Measurements from ENCODE around the gene PSORS1C1.

The PSORS1C1 gene

GRCh38 chr6:31171931-31172905 lies 57.6 kb downstream of the PSORS1C1 start:
- TF ChIP-seq CTCF (conservative IDR thresholded peaks at IDR 0.05; ENCODE audit: low read depth): no peak
- POLR2A ChIA-PET (ENCODE audit: low non-redundant PET): no interaction called here
- CTCF ChIA-PET: interaction anchor here (0.5 to 0.9 kb wide), 2 partner anchors 35 to 194 kb away, joined by 3 to 7 read pairs; no protein-coding TSS in a partner anchor
- no peak for DNase-seq (ENCODE audit: low spot score)
- H3K27ac ChIP-seq: peak overlapping the region; percentile 54

- POLR2A ChIA-PET (ENCODE audit: low non-redundant PET): no interaction called here
- CTCF ChIA-PET: interaction anchor here (0.6 kb wide), 1 partner anchor 24 kb away, joined by 3 read pairs; no protein-coding TSS in a partner anchor
- DNase-seq (ENCODE audit: low spot score): no peak
- peak overlapping the region; percentile 54 for H3K27ac ChIP-seq
- no peak for TF ChIP-seq CTCF (conservative IDR thresholded peaks at IDR 0.05; ENCODE audit: low read depth)
These were observed 58.4 kb downstream of the PSORS1C1 start for GRCh38 chr6:31172973-31173384.

- ChIA-PET POLR2A (ENCODE audit: low non-redundant PET) (no interaction called here), CTCF (interaction anchor here (0.6 kb wide), 1 partner anchor 24 kb away, joined by 3 read pairs; no protein-coding TSS in a partner anchor)
- no peak for DNase-seq (ENCODE audit: low spot score)
- TF ChIP-seq CTCF (conservative IDR thresholded peaks at IDR 0.05; ENCODE audit: low read depth): no peak
- peak overlapping the region; percentile 54 for H3K27ac ChIP-seq
These were observed 58.8 kb downstream of the PSORS1C1 start for GRCh38 chr6:31173406-31173805.

- H3K27ac ChIP-seq: no peak overlapping the region
- no peak for TF ChIP-seq CTCF (conservative IDR thresholded peaks at IDR 0.05; ENCODE audit: low read depth)
- ChIA-PET POLR2A (ENCODE audit: low non-redundant PET) (no interaction called here), CTCF (no interaction called here)
- DNase-seq (ENCODE audit: low spot score): no peak
These were observed 59.8 kb downstream of the PSORS1C1 start for GRCh38 chr6:31174378-31174777.

GRCh38 chr6:31175971-31176370 lies 61.4 kb downstream of the PSORS1C1 start:
- TF ChIP-seq CTCF (conservative IDR thresholded peaks at IDR 0.05; ENCODE audit: low read depth): no peak
- POLR2A ChIA-PET (ENCODE audit: low non-redundant PET): no interaction called here
- no peak for DNase-seq (ENCODE audit: low spot score)

GRCh38 chr6:31178143-31179041 lies 63.8 kb downstream of the PSORS1C1 start:
- no peak for DNase-seq (ENCODE audit: low spot score)
- peak overlapping the region; percentile 36; the same call in 1 of the 2 replicates for H3K27ac ChIP-seq
- no peak for TF ChIP-seq CTCF (conservative IDR thresholded peaks at IDR 0.05; ENCODE audit: low read depth)
- ChIA-PET POLR2A (ENCODE audit: low non-redundant PET) (no interaction called here), CTCF (interaction anchor here (1.3 kb wide), 1 partner anchor 188 kb away, joined by 3 read pairs; no protein-coding TSS in a partner anchor)

More at GRCh38 chr6:31175971-31176370, 61.4 kb downstream of the PSORS1C1 start:
- CTCF ChIA-PET: interaction anchor here (0.8 kb wide), 1 partner anchor 39 kb away, joined by 3 read pairs; no protein-coding TSS in a partner anchor
- H3K27ac ChIP-seq: peak overlapping the region; percentile 62
